Tibial nerve (tissue), 4 donors: ENCODE results near the gene BNC2.

Experiments used
- CTCF ChIP-seq, 5 experiments: fragments of 200-600 bp in 3 of 5; fragments of 450-650 bp in 2 of 5; sonication (generic) in 3 of 5; IDR thresholded peaks; one replicate each; pipeline ENCODE4 v1.5.1; 2016 to 2019; ENCODE audit warnings: antibody characterized with exemption in 5 of 5, mild to moderate bottlenecking in 3 of 5, moderate library complexity in 2 of 5
- EP300 ChIP-seq, 2 donors: sonication (generic); formaldehyde crosslinking; IDR thresholded peaks; one replicate each; pipeline ENCODE4 v1.6.1; 2017; ENCODE audit warnings: antibody characterized with exemption in 2 of 2, mild to moderate bottlenecking in 1 of 2
- POLR2A ChIP-seq, 2 donors: fragments of 450-650 bp; IDR thresholded peaks; one replicate each; pipeline ENCODE4 v1.6.1; 2017; ENCODE audit warnings: antibody characterized with exemption in 2 of 2, mild to moderate bottlenecking in 2 of 2, moderate library complexity in 2 of 2

- TF ChIP-seq CTCF (IDR thresholded peaks at IDR 0.05) (no peak), POLR2A (IDR thresholded peaks at IDR 0.05) (no peak), EP300 (IDR thresholded peaks at IDR 0.05) (no peak)
Observed at GRCh38 chr9:16524823-16525222, 345.6 kb downstream of the BNC2 start.
